Activated CD8-positive, alpha-beta memory T cell treated with anti-CD3 and anti-CD28 coated beads, Interleukin-2, amount 50 U/mL, for 24 hours (primary cell): ENCODE measurements around the gene TRIM54.
"Not testable (repeated sequence)": the region's sequence is repeated elsewhere in the genome, so short reads cannot be mapped to it uniquely, and the experiment has no call there.

Source experiments
- DNase-seq: peaks from one replicate; pipeline ENCODE4 v3.0.0-alpha.2; 2020; ENCODE audit errors: extremely low read depth

Gene TRIM54

DNA sequence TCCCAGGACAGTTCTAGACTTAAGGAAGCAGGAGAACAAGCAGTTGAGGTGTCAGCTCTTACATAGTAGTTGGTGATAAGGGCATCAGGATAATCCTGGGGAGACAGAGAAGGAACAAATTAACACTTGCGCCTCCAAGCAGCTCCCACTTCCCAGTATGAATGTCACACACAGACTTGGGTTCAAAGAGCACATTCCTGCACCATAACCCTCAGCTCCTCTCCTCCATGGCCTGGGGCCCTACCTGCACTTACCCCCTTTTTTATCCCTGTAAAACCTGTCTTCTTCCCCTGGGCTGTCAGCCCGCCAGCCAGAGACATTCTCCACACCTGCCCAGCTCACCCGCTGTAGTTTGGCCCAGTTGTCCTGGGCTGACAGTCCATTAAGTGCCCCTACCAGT is 29.9 kb downstream of the TRIM54 start:
- no peak for DNase-seq

DNA sequence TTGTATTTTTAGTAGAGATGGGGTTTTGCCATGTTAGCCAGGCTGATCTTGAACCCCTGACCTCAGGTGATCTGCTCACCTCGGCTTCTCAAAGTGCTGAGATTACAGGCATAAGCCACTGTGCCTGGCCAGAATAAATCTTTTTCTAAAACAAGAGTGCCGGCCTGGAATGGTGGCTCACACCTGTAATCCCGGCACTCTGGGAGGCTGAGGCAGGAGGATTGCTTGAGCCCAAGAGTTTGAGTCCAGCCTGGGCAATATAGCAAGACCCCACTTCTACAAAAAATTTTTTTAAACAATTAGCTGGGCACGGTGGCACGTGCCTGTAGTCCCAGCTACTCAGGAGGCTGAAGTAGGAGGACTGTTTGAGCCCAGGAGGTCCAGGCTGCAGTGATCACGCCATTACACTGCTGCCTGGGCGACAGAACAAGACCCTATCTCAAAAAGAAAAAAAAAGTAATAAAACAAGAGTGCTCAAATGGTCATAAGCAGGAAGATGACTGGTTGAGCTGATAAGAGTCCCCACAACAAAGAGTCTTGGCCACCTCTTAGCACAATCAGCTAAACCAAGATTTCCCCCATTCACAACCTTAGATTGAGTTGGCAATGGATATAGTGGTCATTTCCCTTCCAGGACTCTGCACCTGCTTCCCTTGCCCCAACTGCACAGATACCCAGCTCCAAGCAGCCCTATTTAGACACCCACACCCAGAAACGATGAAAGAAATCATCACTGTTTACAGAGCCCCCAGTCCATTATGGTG is 31.8 kb downstream of the TRIM54 start:
- no peak for DNase-seq

DNA sequence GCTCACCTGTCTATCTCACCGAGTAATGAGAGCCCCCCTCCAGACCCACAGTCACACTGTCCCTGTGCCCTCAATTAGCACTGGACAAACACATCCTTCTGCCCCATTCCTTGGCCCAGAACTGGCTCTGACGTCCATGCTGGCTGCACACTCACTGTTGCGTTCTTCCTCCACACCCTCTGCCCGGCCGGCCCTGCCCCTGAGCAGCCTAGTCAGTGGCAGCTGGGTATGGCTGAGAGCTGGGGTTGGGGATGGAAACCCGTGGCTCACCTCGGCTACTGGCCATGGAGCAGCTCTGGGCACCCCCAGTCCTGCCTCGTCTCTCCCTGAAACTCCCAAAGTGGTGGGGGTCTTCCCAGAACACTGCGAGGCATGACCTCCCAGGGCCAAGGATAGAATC is 32.5 kb downstream of the TRIM54 start:
- no peak for DNase-seq

DNA sequence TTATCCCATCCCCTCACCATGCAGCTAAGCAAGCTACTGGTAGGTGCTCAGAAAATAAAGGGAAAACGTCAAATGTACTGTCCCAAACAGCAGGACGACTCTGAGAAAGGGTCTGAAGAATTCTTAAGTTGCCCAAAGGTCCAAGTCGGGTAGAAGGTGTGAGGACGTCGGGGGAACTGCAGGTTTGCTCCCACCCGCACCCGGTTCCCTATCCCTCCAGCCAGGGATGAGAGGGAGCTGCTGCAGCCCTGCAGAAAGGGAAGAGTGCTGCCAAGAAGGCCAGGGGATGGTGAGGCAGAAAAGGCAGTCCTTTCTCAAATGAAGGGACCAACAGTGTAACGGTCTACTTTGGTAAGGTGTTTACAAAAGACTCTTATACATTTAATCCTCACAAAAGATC is 32.9 kb downstream of the TRIM54 start:
- DNase-seq: no peak

DNA sequence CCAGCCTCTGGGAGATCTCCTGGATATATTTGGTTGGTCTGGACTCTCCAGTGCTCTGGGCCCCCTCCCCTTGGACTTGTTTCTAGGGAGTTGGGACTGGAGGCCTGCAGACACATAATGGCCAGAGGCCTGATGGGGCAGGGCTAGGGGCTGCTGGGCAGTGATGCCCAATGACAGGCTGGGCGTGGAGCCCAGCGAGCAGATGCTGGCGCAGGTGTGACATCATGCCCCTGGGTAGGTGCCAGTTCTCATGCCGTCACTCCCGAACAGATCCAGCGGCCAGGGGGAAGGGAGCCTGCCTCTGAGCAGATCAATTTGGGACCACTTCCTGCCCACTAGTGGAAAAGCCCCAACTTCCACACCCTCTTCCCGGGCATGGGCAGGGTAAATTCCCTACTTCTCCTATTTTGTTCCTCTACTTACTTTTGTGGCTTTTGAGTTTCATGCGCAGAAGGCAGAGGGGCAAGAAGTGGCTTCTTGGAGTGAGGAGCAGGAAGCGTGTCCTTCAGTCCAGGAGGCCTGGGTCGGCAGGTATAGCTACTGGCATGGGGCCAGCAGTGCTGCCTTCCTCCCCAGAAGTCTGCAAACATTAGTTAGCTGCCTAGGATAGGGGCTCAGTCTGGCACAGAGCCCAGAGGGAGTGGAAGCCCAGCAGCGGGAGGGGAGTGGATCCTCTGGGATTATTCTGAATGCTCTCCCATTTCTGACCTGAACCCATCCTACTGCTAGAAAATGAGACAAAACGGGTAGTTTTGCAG is 34.6 kb downstream of the TRIM54 start:
- DNase-seq: no peak

DNA sequence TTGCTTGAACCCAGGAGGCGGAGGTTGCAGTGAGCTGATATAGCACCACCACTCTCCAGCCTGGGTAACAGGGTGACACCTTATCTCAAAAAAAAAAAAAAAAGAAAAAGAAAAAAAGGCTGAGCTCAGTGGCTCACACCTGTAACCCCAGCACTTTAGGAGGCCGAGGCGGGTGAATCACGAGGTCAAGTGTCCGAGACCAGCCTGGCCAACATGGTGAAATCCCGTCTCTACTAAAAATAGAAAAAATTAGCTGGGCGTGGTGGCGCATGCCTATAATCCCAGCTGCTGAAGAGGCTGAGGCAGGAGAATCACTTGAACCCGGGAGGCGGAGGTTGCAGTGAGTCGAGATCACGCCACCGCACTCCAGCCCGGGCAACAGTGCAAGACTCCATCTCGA is 37.6 kb downstream of the TRIM54 start:
- DNase-seq: not testable (repeated sequence)

DNA sequence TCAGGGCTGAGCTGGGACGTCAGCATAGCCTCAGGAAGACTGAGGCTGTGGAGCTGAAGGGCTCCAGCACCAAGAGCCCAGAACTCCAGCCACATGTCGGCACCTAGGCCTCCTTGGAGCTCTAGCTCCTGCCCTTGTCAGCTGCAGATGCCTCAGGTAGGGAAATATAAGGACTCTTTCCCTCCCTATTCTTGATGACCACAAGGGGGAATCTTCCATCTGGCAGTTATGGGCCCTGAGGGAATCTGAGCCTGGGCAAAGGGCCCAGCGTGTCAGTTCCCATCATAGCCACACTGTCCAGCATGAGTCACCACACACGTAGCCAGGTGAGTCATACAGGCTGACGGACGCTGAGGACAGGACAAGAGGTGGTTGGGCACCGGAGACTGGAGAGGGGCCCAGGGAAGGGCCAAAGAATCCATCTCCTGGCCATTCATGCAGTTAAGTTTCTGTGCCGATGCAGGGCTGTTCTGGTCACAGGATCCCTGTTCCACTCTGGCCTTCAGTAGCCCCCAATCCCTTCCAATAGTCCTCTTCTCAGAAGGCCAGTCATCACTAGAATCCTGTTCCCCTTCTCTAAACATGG is 38.8 kb downstream of the TRIM54 start:
- no peak for DNase-seq

DNA sequence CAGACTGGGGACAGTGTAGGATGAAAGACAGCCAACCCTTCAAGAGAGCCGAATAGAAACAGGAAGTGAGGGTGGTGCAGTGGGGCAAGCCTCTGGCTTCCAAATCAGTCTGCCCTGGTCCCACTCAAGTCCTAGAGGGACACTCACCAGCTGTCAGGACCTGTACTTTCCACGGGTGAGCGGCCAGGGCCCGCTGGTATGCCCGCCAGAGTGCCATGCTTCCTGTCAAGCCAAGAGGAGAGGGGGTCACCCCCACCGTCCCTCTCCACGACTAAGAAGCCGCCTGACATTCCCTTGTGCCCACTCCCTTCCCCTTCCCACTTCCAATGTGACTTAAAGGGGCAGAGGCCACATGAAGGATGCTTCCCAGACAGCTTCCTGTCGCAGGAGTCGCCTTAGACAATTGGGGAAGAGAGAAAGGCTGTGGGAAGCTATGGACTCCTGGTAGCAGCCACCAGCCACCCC is 40.1 kb downstream of the TRIM54 start:
- no peak for DNase-seq

DNA sequence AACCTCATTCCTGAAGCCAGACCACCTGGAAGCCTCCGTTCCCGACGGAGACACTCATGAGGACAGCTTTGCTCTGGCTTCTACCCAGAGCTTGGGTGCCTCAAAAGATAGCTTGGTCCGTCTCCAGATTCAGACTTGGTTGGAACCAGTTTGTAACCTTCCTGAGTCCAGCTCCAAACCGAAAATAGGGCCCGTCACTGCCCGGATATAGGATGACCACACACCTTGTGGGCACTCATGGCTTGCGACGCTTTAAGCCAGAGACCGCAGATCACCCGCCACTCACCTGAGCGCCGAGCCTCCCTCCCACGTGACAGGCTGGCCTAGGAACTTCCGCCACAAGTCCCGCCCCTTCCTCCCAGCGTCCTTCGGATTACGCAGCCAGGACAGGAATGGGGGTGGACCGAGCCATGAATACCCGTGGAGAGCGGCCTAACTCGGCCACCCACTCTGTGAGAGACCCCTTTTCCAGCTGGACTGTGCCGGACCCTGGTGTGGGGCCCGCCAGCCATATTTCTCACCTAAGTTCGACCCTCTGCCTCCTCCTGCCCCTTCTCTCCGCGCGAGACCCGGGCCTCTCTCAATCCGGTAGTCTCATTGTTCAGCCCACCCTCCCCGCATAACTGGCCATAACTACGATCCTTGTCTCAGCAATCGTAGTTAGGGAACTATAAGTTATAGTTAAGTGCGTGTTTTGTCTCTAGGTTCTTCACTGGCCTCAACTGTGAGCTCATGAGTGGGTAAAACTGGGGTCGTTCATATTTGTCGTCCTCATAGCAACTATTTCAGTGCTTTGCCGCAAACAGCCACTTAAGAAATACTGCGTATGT is 40.8 kb downstream of the TRIM54 start, which contains the start of gene MPV17:
MPV17 (minus strand) TSS at position 332 of the 830 bp plus-strand sequence. CDS start 580 bp downstream, outside the sequence.
- DNase-seq: peak; percentile 68

DNA sequence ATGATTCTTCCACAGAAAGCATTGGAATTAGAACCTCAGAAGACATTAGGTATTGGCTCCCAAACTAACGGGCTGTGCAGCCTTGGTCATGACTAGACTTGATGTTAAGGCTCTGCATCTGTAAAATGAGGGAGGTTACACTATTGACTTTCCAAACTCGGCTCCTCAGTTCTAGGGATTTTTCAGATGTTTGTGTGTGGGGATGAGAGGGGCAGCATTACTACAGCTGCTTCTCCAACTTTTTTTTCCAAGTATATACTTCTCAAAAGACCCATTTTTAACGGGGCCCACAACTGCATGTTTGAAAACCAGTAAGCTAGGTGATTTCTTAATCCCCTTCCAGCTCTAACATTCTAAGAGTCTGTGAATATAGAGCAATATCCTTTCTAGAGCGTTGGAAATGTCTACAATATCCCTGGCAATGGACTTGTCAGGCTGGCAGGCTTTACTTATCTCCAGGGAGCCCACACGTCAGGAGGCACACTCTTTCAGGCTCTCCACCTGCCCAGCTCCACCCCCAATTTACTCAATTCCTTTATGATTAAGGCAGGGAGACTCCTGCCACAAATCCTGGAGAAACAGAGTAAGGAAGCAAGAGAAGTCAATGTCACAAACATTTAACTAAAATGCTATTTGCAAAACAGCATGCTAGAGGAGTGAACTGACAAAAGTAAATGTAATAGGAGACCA is 41.5 kb downstream of the TRIM54 start:
- DNase-seq: no peak

DNA sequence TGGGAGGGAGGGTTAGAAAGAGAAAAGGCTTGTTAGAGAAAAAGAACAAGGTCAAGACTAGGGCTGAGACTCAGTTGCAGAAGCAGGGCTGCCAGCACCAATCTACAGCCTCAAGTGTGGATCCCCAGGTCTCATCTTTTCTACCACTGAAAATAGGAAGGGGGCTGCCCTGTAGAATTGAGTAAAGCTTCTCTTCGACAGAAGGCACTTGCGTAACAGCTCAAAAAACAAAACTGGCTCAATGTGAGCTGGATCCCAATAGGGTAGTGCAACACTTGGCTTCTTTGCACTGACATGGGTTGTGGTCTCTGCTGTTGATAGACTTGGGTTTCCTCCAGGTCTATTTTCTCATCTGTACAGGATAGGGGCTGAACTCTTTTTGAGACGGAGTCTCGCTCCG is 42.5 kb downstream of the TRIM54 start:
- no peak for DNase-seq

DNA sequence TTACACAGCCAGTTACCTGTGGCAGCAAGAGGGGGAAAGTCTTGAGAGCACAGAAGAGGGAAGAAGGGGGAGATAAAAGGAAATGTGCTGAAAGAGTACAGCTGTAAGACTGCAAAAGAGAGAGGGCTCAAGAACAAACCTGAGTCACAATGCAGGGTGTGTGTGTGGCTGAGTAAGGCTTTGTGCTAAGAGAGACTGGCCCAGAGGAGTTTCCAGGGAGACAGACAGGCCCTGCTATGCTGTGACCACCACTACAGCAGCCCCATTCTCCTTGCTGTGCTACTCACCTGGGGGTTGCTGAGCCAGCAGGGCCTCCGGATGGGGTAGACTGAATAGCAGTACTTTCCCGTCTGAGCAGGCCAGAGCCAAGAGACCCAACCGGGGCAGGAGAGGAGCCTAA is 53.1 kb downstream of the TRIM54 start:
- DNase-seq: no peak

DNA sequence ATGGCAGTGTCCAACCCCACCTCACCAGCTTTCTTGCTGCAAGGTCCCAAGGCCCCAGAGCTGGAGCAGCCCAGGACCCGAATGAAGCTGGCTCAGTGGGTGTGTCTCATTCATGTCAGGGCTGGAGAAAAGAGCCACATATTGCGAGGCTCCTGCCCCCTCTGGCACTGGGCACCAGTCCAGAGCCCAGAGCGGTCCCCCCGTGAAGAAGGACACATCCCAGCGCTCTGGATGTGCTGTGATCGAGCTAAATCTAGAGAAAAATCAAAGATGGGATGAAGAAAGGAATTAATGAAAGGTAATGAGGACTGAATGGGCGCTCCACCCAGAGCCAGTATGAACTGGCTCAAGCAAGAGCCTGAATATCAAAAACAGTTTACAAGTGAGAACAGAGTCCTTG is 53.9 kb downstream of the TRIM54 start:
- no peak for DNase-seq

DNA sequence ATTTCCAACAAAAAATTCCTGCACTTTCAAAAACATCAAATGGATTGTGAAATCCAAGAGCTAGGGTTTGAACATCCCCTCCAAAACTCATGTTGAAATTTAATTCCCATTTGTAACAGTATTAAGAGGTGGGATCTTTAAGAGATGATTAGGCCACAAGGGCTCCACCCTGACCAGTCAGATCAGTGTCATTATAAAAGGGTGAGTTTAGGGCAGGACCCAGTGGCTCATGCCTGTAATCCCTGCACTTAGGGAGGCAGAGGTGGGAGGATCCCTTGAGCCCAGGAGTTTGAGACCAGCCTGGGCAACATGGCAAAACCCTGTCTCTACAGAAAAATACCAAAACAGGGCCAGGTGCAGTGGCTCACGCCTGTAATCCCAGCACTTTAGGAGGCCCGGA is 65.4 kb downstream of the TRIM54 start:
- DNase-seq: no peak

DNA sequence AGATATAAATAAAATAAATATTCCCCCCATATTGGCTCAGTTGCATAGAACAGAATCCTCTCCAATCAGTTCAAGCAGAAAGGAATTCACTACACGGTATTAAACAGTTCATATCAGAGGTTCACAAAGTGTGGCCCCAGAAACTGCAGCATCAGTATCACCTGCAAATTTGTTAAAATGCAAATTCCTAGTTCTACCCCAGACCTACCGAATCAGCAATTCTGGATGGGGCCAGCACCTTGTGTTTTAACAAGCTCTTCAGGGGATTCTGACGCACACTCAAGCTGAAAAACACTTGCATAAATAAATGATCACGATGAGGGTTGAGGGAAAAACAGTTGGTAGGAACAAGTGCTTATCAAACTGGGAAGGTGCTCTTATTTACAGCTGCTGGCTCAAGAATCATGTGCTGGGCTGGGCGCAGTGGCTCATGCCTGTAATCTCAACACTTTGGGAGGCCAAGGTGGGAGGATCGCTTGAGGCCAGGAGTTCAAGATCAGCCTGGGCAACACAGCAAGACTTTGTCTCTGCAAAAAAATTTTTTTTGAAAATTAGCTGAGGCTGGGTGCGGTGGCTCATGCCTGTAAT is 68.0 kb downstream of the TRIM54 start:
- DNase-seq: no peak

DNA sequence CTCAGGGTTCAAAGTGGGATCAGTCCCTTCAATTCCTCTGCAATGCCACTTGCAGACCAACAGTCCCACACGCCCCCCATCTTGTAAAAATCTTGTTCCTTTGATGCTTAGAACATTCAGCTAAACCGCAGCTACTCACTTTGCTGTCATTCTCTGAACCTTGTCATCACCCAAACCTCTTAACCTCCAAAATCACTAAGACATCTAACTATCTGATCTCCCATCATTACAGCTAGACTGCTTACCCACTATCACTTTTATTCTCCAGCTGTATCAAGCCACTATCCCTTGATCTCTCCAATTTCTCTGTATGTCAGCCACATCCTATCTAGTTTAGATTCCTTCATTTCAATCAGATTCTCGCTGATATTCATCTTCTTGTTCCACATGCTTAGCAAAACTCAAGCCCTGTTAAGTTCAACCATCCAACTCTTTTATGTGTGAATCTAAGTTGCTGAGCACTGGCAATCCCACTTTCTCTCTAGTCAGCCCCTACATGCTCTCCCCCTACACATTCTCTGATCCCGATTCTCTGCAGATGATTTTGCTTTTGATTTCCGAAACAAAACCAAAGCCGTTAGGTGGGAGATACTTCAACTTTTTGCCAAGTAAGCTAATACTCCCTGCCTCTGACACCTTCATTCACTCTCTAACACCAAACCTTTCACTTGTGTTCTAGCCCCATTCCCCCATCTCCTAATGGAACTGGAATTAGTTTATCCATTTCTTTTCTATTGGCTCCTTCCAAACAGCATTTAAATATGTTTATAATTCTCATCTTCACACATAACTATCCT is 69.8 kb downstream of the TRIM54 start:
- no peak for DNase-seq

DNA sequence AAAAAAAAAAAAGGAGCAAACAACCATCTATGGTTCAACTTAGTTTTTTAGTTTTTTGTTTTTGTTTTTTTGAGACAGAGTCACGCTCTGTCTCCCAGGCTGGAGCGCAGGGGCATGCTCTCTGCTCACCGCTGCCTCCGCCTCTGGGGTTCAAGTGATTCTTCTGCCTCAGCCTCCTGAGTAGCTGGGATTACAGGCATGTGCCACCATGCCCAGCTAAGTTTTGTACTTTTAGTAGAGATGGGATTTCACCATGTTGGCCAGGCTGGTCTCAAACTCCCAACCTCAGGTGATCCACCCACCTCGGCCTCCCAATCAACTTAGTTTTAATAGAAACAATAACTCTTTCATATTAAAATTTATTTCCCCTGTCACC is 71.1 kb downstream of the TRIM54 start:
- not testable (repeated sequence) for DNase-seq

DNA sequence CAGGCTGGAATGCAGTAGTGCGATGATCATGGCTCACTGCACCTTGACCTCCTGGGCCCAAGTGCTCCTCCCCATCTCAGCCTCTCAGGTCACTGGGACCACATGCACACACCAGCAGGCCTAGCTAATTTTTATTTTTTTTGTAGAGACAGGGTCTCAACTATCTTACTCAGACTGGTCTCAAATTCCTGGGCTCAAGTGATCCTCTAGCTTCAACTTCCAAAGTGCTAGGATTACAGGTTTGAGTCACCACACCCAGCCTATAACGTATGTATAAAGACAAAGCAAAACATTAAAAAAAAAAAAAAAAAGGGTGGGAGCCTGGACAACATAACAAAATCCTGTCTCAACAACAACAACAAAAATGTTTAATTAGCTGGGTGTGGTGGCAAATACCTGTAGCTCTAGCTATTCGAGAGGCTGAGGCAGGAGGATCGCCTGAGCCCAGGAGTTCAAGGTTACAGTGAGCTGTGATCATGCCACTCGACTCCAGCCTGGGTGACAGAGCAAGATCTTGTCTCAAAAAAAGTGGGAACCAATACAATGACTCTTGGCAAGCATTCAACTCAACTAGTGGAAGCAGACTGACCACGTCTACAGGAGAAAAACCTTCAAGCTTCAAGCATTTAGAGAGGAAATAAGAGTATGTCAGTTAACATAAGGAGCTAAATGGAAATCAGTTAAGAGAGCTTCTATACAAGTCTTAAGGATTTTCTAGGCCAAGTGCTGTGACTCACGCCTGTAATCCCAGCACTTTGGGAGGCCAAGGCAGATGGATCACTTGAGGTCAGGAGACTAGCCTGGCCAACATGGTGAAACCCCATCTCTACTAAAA is 71.8 kb downstream of the TRIM54 start:
- no peak for DNase-seq

DNA sequence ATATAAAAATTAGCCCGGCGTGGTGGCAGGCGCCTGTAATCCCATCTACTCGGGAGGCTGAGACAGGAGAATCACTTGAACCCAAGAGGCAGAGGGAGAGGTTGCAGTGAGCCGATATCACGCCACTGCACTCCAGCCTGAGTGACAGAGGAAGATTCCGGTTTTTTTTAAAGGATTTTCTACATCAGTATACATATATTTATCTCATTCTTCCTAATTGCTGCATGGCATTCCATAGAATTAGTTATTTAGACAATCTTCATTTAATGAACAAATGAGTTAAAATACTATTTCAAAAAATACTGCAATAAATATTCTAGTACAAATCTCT is 72.3 kb downstream of the TRIM54 start:
- no peak for DNase-seq

DNA sequence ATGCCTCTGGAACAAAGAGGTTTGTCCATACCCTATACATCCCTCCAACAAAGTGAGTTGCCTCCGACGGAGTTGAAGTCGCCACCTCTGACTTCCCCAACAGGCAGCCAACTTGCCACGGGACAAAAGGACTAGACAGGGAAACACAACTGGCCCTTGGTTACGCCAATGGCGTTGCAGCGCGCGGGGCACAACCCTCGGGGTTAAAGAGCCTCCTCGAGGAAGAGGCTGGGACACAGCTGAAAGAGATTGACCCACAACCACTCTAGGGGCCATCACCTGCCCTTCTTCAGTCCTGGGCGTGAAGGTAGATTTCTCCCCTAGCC is 73.8 kb downstream of the TRIM54 start:
- DNase-seq: no peak
